ENCODE data around the gene LPCAT3.
A peak's percentile ranks its signal among the peaks of the same experiment; 100 is the strongest.

Gene LPCAT3

GRCh38 chr12:7019043-7019569 lies 830 bp upstream of the LPCAT3 start:
- Histone ChIP-seq H3K4me3 (replicated peaks; ENCODE audit: low read depth, low read length) (peak overlapping the region; percentile 91), H3K27me3 (replicated peaks; ENCODE audit: control insufficient read depth, insufficient read depth, low read length) (no peaks in the 10 kb centered on the region), H3K36me3 (ENCODE audit: control insufficient read depth, insufficient read depth, low read length) (no peaks in the 10 kb centered on the region)
- DNase-seq (ENCODE audit: extremely low read depth, insufficient read length) = no peak
- no peak for TF ChIP-seq CTCF (IDR thresholded peaks at IDR 0.05; ENCODE audit: insufficient read depth, low read length, poor library complexity, severe bottlenecking)

GRCh38 chr12:7017870-7018349 lies 366 bp downstream of the LPCAT3 start:
- Histone ChIP-seq H3K36me3 (ENCODE audit: control insufficient read depth, insufficient read depth, low read length) (0 out of 2 replicates have a peak, but pooled peaks cover 1% of the 10 kb centered on the region), H3K27me3 (replicated peaks; ENCODE audit: control insufficient read depth, insufficient read depth, low read length) (no peaks in the 10 kb centered on the region), H3K4me3 (replicated peaks; ENCODE audit: low read depth, low read length) (peak overlapping the region; percentile 91)
- TF ChIP-seq CTCF (IDR thresholded peaks at IDR 0.05; ENCODE audit: insufficient read depth, low read length, poor library complexity, severe bottlenecking) = no peak
- DNase-seq (ENCODE audit: extremely low read depth, insufficient read length) = no peak

- DNase-seq (ENCODE audit: extremely low read depth, insufficient read length) = no peak
These were observed 1.2 kb downstream of the LPCAT3 start for GRCh38 chr12:7016958-7017571.

GRCh38 chr12:7015555-7016370 lies 2.5 kb downstream of the LPCAT3 start:
- H3K36me3 ChIP-seq (ENCODE audit: control insufficient read depth, insufficient read depth, low read length) = peaks cover 4% of the 10 kb centered on the region; the same call in 1 of the 2 replicates
- no peak for DNase-seq (ENCODE audit: extremely low read depth, insufficient read length)
- no peaks in the 10 kb centered on the region for H3K27me3 ChIP-seq (replicated peaks; ENCODE audit: control insufficient read depth, insufficient read depth, low read length)
- no peak overlapping the region for H3K4me3 ChIP-seq (replicated peaks; ENCODE audit: low read depth, low read length)
- no peak for TF ChIP-seq CTCF (IDR thresholded peaks at IDR 0.05; ENCODE audit: insufficient read depth, low read length, poor library complexity, severe bottlenecking)

More at GRCh38 chr12:7016958-7017571, 1.2 kb downstream of the LPCAT3 start:
- peak overlapping the region; percentile 91 for H3K4me3 ChIP-seq (replicated peaks; ENCODE audit: low read depth, low read length)
- no peak for TF ChIP-seq CTCF (IDR thresholded peaks at IDR 0.05; ENCODE audit: insufficient read depth, low read length, poor library complexity, severe bottlenecking)
- peaks cover 3% of the 10 kb centered on the region; the same call in 1 of the 2 replicates for H3K36me3 ChIP-seq (ENCODE audit: control insufficient read depth, insufficient read depth, low read length)
- H3K27me3 ChIP-seq (replicated peaks; ENCODE audit: control insufficient read depth, insufficient read depth, low read length) = no peaks in the 10 kb centered on the region

- DNase-seq (ENCODE audit: extremely low read depth, insufficient read length) = no peak
- H3K36me3 ChIP-seq (ENCODE audit: control insufficient read depth, insufficient read depth, low read length) = peaks cover 5% of the 10 kb centered on the region
- TF ChIP-seq CTCF (IDR thresholded peaks at IDR 0.05; ENCODE audit: insufficient read depth, low read length, poor library complexity, severe bottlenecking) = no peak
These were observed 5.2 kb downstream of the LPCAT3 start for GRCh38 chr12:7013101-7013500.

More at GRCh38 chr12:7013101-7013500, 5.2 kb downstream of the LPCAT3 start:
- no peak overlapping the region for H3K4me3 ChIP-seq (replicated peaks; ENCODE audit: low read depth, low read length)
- no peaks in the 10 kb centered on the region for H3K27me3 ChIP-seq (replicated peaks; ENCODE audit: control insufficient read depth, insufficient read depth, low read length)
